Right cardiac atrium (tissue), 5 donors: ENCODE data around the gene PLOD1. TPM values are rescaled to one million over a fixed set of nuclear protein-coding genes. Genes with fewer than 3 reads are reported as not detected.
"Not testable (repeated sequence)": the region's sequence is repeated elsewhere in the genome, so short reads cannot be mapped to it uniquely, and the experiment has no call there.

Experiments
- ATAC-seq, 2 donors: fragments of 200-7000 bp; cut with Tn5 transposase; one replicate each; pipeline versions ENCODE4 v1.8.0 to v1.9.1; 2020; ENCODE audit warnings: moderate library complexity in 2 of 2, mild to moderate bottlenecking in 1 of 2
- DNase-seq, 3 donors: peaks; one replicate each; pipeline ENCODE4 v3.0.0-alpha.2; 2020
- H3K27ac ChIP-seq: one replicate; pipeline ENCODE4 v1.5.1; 2013; ENCODE audit warnings: mild to moderate bottlenecking, low read length, control low read depth, moderate library complexity
- H3K27me3 ChIP-seq: one replicate; pipeline ENCODE4 v1.6.1; 2013; ENCODE audit not compliant: control insufficient read depth, insufficient read depth
- H3K4me1 ChIP-seq: one replicate; pipeline ENCODE4 v1.6.1; 2013; ENCODE audit warnings: low read length; ENCODE audit not compliant: control insufficient read depth, insufficient read depth
- H3K4me3 ChIP-seq: one replicate; pipeline ENCODE4 v1.5.1; 2013; ENCODE audit warnings: low read length, control low read depth
- H3K9me3 ChIP-seq: one replicate; pipeline ENCODE4 v1.6.1; 2013; ENCODE audit warnings: low read length; ENCODE audit not compliant: control insufficient read depth
- WGBS: extraction: QIAGEN DNeasy Blood & Tissue Kit; methylation state at CpG from one replicate; pipeline ENCODE4 v1.1.7; 2013; 5-methylcytosine and 5-hydroxymethylcytosine counted together
- intact Hi-C, 4 donors: fragments of 100-400 bp; cut with DNase I; formaldehyde crosslinking; loops; one replicate each; pipeline versions ENCODE4 v1.11.0 to v1.14.0; 2022 to 2023
- polyA plus RNA-seq: library from polyadenylated mRNA; stranded (reverse); fragments of 200-250 nt; gene quantifications from one replicate; pipeline ENCODE4 v1.2.3, GENCODE V29; 2013
- total RNA-seq, 4 donors: library from RNA; stranded (reverse); fragmentation: NEBNext Ultra II Directional; extraction: Animal tissue kit (Norgen Biotek cat#: 25700); gene quantifications; one replicate each; pipeline ENCODE4 v1.2.1, GENCODE V29; 2021
- donor health status: healthy with polysubstance abuse.
- donor health status: DM: no; HTN: yes; CAD: no.
- donor health status: DM: no; HTN: no; CAD: no.
- donor health status: DM: no; HTN: yes; CAD: no; lungs with severe emphysema.
- donor health status: DM: yes; HTN: yes; CAD: no.

Gene PLOD1
- total and polyA plus RNA-seq, 5 donors, result 49.5 to 77.8 (median 53.7) TPM

DNA sequence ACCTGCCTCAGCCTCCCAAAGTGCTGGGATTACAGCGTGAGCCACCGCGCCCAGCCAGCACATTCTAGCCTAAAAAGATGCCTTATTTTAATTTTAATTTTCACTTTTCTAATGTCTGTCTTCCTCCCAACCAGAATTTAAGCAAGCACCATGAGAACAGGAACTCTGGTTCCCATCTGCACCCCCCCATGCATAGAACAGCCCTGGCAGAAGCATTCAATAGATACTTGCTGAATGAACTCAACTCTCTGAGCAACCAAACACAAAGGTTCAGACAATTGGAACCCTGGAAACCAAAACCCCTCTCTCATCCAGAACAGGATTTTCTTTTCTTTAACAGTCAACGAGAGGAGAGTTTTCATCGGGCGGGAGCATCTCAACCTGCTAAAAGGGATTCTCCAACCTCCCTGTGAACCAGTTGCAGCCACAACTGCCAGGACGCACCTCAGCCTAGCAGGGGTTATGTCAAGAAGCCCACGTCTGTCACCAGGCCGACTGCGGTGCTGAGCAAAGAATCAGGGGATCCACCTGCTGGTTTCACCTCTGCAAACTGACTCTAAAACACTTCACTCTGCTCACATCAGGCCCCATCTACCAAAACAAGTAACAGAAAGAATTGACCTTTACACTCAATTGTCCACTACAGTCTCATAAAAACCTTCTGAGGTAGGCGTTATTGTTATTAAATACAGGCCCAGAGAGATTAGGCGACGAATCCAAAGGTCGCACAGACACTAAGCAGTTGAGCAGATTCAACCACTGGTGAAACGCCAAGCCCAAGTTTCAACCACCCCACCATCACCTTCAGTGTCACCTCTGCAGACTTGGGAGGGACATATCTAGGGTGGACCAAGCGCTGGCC is 10.0 kb upstream of the PLOD1 start:
- no peak for ATAC-seq
- intact Hi-C loops, result no loop called here
- no peak for DNase-seq
- H3K4me1 ChIP-seq, result peaks cover 5% of the 10 kb centered on the region
- WGBS, result 56% methylated on average over 16 of the region's 16 CpGs
- no peak overlapping the region for H3K27ac ChIP-seq
- no peaks in the 10 kb centered on the region for H3K27me3 ChIP-seq
- no peaks in the 10 kb centered on the region for H3K9me3 ChIP-seq
- H3K4me3 ChIP-seq, result peak overlapping the region; percentile 80

DNA sequence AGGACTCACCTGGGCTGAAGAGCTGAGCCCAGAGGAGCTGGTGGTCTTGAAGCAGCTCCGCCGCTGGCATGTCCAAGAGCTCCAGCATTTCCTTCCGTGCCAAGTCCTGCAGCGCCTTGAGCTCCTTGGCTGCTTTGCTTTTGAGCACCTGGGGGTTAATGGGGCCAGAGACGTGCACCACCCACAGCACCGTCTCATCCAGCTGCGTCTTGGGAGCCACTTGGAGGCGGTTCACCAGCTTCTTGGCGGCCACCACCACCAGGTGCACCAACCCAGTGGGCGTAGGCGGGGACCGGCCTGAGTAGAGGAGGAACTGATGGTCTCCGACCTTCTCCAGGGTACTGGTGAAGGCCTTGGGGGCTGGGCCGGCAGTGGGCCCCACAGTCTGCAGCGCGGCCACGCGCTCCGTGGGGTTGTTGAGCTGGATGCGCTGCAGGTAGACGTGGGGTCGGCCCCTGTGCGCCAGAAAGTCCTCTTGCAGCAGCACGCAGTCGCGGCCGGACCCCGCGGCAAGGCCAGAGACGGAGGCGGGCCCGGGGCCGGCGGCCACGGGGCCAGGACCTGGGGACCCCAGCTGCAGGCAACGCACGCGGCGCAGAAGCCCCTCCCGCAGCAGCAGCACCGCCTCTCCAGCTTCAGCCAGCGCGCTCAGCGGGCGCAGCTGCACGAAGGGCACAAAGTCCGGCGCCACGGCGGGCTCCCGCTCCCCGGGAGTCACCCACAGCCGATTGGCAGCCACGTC is 9.2 kb upstream of the PLOD1 start:
- peak overlapping the region; percentile 80 for H3K4me3 ChIP-seq
- intact Hi-C loops, H3K9me3 ChIP-seq, H3K27ac ChIP-seq, DNase-seq, H3K4me1 ChIP-seq, H3K27me3 ChIP-seq: not testable (repeated sequence)
- 5% methylated on average over 41 of the region's 54 CpGs for WGBS
- peak; percentile 7 to 10 for ATAC-seq

DNA sequence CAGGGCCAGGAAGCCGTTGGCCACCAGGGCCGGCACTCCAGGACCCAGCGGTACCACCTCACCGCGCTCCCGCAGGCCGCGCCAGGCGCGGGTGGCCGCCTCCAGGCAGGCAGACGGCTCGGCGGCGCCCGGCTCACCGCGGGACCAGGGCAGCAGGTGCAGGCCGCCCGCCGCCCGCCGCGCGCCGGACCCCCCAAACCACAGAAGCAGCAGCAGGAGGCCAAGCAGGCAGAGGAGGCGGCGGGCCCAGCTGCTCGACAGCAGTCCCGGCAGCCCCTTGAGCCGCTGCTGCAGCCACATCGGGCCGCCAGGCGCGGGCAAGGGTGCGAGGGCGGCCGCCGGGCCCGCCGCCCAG is 8.6 kb upstream of the PLOD1 start:
- Histone ChIP-seq H3K4me1 (peaks cover 13% of the 10 kb centered on the region), H3K27ac (no peak overlapping the region), H3K9me3 (no peaks in the 10 kb centered on the region), H3K27me3 (no peaks in the 10 kb centered on the region), H3K4me3 (peak overlapping the region; percentile 80)
- WGBS, result 2% methylated on average over 39 of the region's 41 CpGs
- DNase-seq, result peak in 1 of 3 donors; percentile 75
- intact Hi-C loops, result no loop called here
- ATAC-seq, result peak in 1 of 2 donors; percentile 5

DNA sequence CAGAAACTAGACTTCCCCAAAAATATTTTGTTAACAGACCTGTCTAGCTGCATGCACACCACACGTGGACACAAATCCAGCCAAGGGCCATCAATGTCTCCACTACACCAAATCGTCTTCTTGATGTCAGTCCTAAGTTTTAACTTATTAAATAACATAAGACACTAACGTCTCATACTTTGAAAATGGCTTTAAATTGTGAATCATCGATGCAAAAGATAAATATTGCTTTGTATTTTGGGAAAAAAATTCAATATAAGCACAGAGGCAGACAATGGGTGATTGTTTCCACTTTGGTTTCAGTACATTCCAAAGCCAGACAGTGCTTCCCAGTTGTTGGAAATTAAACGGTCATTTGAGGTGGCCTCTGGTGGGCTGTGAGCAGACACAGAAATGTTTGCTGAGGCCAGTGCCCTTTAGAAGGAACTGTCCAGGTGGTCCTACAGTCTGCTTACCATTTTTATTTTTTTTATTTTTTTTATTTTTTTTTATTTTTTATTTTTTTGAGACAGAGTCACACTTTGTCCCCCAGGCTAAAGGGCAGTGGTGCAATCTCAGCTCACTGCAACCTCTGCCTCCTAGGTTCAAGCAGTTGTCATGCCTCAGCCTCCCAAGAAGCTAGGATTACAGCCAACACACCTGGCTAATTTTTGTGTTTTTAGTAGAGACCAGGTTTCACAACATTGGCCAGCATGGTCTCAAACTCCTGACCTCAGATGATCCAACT is 6.5 kb upstream of the PLOD1 start:
- no peaks in the 10 kb centered on the region for H3K9me3 ChIP-seq
- H3K4me3 ChIP-seq, result no peak overlapping the region
- DNase-seq, result no peak
- H3K4me1 ChIP-seq, result peaks cover 13% of the 10 kb centered on the region
- no peak overlapping the region for H3K27ac ChIP-seq
- 47% methylated on average over 5 of the region's 5 CpGs for WGBS
- intact Hi-C loops, result no loop called here
- no peak for ATAC-seq
- H3K27me3 ChIP-seq, result no peaks in the 10 kb centered on the region

DNA sequence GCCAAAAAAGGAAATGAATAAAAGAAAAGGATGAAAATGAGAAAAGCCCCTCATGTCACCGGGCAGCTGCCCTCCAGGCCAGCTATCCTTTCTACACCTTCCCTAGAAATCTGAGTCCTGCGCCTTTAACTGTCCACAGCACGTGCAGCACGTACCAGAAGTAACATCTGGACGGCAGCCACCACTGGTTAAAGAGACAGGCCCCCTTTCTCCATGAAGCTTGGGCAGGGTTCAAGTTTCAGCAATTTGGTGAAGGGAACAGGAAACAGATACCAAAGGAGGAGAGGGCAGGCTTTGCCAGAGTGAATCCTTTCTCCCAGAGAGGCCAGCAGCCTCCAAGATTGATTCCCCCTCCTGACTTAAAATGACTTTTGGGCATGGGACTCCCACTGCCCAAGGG is 4.7 kb upstream of the PLOD1 start:
- Histone ChIP-seq H3K27me3 (no peaks in the 10 kb centered on the region), H3K9me3 (no peaks in the 10 kb centered on the region), H3K4me1 (peaks cover 14% of the 10 kb centered on the region), H3K27ac (peak overlapping the region; percentile 51), H3K4me3 (no peak overlapping the region)
- DNase-seq (peak; percentile 79 to 91 (median 85)), ATAC-seq (peak in 1 of 2 donors; percentile 15)
- intact Hi-C loops, result no loop called here
- 2% methylated on average over 5 of the region's 5 CpGs for WGBS

DNA sequence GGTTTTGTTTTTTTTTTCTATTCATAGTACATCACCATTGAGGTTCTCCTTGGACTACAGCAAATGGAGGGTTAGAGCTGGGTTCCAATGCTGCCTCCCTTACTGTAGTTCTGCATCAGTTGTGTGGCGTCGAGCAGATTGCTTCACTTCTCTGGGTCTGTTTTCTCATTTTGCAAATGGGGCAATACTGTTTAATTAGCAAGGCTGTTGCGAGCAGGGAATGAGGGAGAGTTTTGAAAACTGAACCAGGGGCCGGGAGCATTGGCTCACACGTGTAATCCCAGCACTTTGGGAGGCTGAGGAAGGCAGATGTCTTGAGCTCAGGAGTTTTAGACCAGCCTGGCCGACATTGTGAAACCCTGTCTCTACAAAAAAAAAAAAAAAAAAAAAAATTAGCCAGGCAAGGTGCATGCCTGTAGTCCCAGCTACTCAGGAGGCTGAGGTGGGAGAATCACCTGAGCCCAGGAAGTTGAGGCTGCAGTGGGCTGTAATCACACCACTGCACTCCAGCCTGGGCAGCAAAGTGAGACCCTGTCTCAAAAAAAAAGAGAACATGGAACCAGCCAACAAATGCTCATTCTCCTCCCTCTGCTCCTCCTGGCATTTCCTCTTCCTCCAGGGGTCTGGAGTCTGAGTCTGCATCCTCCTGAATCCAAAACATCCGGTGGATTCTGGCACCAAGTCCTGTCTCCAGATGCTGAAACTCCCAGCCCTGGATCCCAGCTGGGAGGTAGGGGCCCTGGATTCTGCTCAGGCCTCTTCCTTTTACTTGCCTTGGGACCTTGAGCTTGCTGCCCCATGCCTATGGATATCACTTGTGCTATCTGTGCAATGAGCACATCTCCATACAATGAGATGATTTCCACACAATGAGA is 3.7 kb upstream of the PLOD1 start:
- no peaks in the 10 kb centered on the region for H3K9me3 ChIP-seq
- ATAC-seq (no peak), DNase-seq (no peak)
- peak overlapping the region; percentile 77 for H3K27ac ChIP-seq
- 42% methylated on average over 7 of the region's 7 CpGs for WGBS
- peaks cover 11% of the 10 kb centered on the region for H3K4me1 ChIP-seq
- H3K27me3 ChIP-seq, result no peaks in the 10 kb centered on the region
- H3K4me3 ChIP-seq, result no peak overlapping the region
- intact Hi-C loops, result no loop called here

DNA sequence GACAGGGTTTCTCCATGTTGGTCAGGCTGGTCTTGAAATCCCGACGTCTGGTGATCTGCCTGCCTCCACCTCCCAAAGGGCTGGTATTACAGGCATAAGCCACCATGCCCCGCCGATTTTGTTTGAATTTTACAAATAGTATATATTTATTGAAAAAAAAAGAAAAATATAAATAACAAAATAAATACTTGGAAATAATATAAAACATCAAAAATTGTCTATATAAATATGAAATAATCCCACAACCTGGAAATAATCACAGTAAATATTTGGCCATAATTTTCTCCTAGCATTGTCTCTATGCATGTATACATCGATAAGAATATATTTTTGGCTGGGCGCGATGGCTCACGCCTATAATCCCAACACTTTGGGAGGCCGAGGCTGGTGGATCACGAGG is 2.7 kb upstream of the PLOD1 start:
- no peaks in the 10 kb centered on the region for H3K27me3 ChIP-seq
- intact Hi-C loops, result no loop called here
- ATAC-seq (no peak), DNase-seq (no peak)
- H3K4me1 ChIP-seq, result peaks cover 13% of the 10 kb centered on the region
- H3K9me3 ChIP-seq, result no peaks in the 10 kb centered on the region
- no peak overlapping the region for H3K4me3 ChIP-seq
- WGBS, result 91% methylated on average over 10 of the region's 10 CpGs
- H3K27ac ChIP-seq, result no peak overlapping the region

DNA sequence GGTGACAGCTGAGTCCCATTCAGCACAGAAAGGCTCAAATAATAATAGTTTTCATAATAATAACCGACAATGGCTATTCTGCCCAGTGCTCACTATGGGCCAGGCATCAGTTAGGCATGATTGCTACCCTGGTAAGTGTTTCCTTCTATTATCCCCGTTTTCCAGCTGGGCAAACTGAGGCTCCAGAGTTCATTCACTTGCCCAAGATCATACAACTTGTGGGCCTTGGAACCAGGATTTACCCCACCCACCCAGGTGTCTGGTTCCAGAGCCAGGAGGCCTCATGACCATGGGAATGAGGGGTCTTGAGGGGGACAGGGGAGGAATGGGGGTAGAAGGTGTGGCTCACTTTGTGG is 518 bp downstream of the PLOD1 start:
- DNase-seq (no peak), ATAC-seq (no peak)
- intact Hi-C loops, result loop anchor here in 1 of 4 donors (2.0 kb wide), 1 partner anchor 26 kb away; no protein-coding TSS in a partner anchor
- peak overlapping the region; percentile 95 for H3K27ac ChIP-seq
- no peaks in the 10 kb centered on the region for H3K9me3 ChIP-seq
- peaks cover 11% of the 10 kb centered on the region for H3K4me1 ChIP-seq
- H3K27me3 ChIP-seq, result no peaks in the 10 kb centered on the region
- H3K4me3 ChIP-seq, result peak overlapping the region; percentile 60
- WGBS, result 13% methylated on average over 2 of the region's 2 CpGs

DNA sequence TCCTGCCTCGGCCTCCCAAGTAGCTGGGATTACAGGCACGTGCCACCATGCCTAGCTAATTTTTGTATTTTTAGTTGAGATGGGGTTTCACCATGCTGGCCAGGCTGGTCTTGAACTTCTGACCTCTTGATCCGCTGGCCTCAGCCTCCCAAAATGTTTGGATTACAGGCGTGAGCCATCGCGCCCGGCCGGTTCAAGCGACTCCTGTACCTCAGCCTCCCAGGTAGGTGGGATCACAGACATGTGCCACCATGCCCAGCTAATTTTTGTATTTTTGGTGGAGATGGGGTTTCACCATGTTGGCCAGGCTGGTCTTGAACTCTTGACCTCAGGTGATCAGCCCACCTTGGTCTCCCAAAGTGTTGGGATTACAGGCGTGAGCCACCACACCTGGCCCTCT is 1.2 kb downstream of the PLOD1 start:
- not testable (repeated sequence) for H3K4me3 ChIP-seq, H3K4me1 ChIP-seq, DNase-seq, ATAC-seq, H3K9me3 ChIP-seq, H3K27ac ChIP-seq, H3K27me3 ChIP-seq
- 95% methylated on average over 10 of the region's 10 CpGs for WGBS
- intact Hi-C loops, result loop anchor here in 1 of 4 donors (2.0 kb wide), 1 partner anchor 27 kb away; no protein-coding TSS in a partner anchor

DNA sequence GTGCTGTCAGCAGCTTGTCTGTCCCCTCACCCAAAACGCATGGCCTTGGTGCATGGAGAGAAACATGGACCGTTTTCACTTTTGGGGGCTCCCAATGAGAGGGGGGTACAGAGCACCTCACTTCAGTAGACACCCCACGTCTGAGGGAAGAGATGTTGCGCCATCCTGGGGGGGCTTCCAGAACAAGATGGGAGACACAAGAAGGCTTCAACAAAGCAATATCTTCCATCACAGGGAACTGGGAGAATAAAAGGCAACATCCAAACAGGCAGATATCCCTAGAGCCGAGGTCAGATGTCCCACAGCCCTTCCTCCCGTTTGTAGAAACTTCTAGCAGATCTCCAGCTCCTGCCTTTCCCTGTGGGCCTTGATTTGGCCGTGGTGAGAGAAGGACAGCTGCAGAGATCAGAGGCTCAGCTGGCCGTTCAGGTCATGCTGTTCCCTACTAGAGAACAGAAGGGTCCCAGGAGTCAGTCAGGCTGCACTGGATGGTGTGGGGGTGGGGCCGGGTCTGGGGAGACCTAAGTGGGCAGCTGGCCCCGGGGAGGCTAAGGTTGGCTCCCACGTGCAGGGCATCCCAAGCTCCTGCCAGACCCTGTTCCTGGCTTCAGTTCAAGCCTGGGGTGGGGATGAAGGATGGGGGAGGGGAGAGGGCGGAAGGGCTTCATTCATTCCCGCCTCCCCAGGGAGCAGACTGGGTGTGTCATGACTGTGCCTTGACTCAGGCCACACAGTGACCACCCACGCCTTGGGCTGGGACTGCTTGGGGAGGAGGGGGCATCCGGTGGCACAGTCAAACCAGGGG is 4.4 kb downstream of the PLOD1 start:
- Histone ChIP-seq H3K4me1 (peaks cover 6% of the 10 kb centered on the region), H3K27ac (peak overlapping the region; percentile 40), H3K9me3 (no peaks in the 10 kb centered on the region), H3K27me3 (no peaks in the 10 kb centered on the region), H3K4me3 (no peak overlapping the region)
- peak; percentile 84 to 88 (median 85) for DNase-seq
- ATAC-seq, result peak; percentile 30 to 65
- 42% methylated on average over 15 of the region's 15 CpGs for WGBS
- intact Hi-C loops, result no loop called here
